Right atrium auricular region (tissue), 2 donors: ENCODE data around the gene CHST15. TPM values are rescaled to one million over a fixed set of nuclear protein-coding genes. Genes with fewer than 3 reads are reported as not detected.

Source experiments
- DNase-seq: peaks from one replicate; pipeline ENCODE4 v3.0.0-alpha.2; 2019; ENCODE audit warnings: low spot score
- H3K27ac ChIP-seq, 2 donors: fragments of 200-600 bp; sonication (generic); 1 replicate in 1 of 2; 2 replicates in 1 of 2; pipeline ENCODE4 v1.5.1; 2016 to 2019
- H3K27me3 ChIP-seq, 2 donors: fragments of 200-600 bp; sonication (generic); one replicate each; pipeline versions ENCODE4 v1.5.1 to v1.6.0; 2017 to 2019
- H3K36me3 ChIP-seq: fragments of 200-600 bp; sonication (generic); one replicate; pipeline ENCODE4 v1.5.1; 2016
- H3K4me1 ChIP-seq, 2 donors: fragments of 200-600 bp; sonication (generic); one replicate each; pipeline versions ENCODE4 v1.5.1 to v1.6.0; 2017 to 2019
- H3K4me3 ChIP-seq, 2 donors: fragments of 200-600 bp; sonication (generic); 1 replicate in 1 of 2; 2 replicates in 1 of 2; pipeline ENCODE4 v1.5.1; 2017 to 2019; ENCODE audit warnings: mild to moderate bottlenecking in 1 of 2, moderate library complexity in 1 of 2
- H3K9me3 ChIP-seq, 2 donors: fragments of 200-600 bp; sonication (generic); one replicate each; pipeline ENCODE4 v1.5.1; 2019
- total RNA-seq, 2 donors: library from RNA; depleted of rRNA; stranded (reverse); fragments of >200 nt; gene quantifications; one replicate each; pipeline ENCODE4 v1.1.0, GENCODE V29; 2016
- TF ChIP-seq, protein P1 (sequence below), 2 donors: fragments of 200-600 bp; sonication (generic); IDR thresholded peaks; one replicate each; pipeline ENCODE4 v1.5.1; 2019; ENCODE audit warnings: antibody characterized with exemption in 2 of 2

Gene CHST15
- total RNA-seq, 2 donors from 2014 or later = 7.0 to 14.2 TPM

DNA sequence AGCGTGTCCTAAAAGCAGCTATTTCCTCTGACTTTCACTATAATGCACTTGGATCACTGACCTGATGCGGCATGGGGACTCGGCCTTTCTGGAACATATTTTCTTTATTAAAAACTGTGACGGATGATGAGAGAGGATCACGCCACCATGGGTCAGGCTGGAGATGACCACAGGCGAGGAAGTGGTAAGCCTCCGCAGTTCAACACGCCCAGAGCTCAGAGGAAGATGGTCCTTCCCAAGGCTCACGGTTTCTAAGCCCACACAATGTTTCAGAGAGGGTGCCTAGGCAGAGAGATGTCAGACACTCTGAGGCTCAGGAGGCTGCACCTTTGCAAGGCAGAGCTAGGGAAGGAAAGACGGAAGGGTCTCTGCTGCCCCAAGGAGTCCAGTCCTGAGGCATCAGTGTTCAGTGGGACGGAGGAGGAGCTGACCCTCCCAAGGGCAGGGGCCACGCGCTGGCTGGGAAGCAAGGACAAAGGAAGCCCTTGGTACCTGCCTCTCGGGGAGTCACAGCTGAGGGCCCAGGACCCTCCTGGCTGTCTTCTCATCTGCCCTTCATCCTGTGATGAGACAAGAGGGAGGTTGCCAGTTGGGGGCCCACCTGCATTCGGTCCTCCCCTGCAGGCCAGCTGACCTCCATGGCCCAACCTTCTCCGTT, 9.5 kb downstream of the CHST15 start:
- TF ChIP-seq, protein P1, sequence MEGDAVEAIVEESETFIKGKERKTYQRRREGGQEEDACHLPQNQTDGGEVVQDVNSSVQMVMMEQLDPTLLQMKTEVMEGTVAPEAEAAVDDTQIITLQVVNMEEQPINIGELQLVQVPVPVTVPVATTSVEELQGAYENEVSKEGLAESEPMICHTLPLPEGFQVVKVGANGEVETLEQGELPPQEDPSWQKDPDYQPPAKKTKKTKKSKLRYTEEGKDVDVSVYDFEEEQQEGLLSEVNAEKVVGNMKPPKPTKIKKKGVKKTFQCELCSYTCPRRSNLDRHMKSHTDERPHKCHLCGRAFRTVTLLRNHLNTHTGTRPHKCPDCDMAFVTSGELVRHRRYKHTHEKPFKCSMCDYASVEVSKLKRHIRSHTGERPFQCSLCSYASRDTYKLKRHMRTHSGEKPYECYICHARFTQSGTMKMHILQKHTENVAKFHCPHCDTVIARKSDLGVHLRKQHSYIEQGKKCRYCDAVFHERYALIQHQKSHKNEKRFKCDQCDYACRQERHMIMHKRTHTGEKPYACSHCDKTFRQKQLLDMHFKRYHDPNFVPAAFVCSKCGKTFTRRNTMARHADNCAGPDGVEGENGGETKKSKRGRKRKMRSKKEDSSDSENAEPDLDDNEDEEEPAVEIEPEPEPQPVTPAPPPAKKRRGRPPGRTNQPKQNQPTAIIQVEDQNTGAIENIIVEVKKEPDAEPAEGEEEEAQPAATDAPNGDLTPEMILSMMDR (IDR thresholded peaks at IDR 0.05) = no peak
- no peaks in the 10 kb centered on the region for H3K36me3 ChIP-seq
- H3K27ac ChIP-seq = no peak overlapping the region
- H3K4me3 ChIP-seq = no peak overlapping the region
- no peak for DNase-seq
- no peaks in the 10 kb centered on the region for H3K4me1 ChIP-seq
- H3K27me3 ChIP-seq = no peaks in the 10 kb centered on the region
- H3K9me3 ChIP-seq = no peaks in the 10 kb centered on the region

DNA sequence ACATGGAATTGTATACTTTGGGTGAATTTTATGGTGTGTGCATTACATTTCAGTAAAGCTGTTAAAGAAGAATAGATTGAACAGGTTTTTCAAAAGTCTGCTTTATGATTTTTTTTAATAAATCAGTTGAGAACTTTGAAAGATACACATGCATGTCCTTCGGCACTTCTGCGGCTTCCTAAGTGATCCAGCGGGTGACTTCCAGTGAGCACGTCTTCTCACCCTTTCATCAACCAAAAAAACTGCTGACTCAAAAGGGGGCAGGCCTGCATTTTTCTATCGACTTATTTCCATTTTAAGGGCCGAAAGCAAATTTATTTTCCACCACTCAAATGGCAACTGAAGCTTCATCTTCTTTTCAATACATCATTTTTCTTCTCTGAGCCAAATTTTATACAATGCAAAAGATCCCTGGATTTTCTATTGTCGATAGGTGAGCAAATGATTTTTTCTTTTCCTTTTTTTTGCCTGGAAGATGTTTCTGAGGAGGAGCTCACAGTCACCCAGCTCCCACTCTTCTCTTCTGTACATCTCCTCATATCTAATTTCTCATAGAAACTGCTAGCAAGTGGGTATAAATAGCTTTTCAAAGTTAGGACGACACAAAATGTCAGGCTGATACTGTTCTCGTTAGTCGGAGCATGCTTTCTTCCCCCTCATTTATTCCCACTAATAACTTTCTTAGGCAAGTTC, 10.2 kb downstream of the CHST15 start:
- H3K4me3 ChIP-seq = no peak overlapping the region
- H3K27me3 ChIP-seq = no peaks in the 10 kb centered on the region
- no peaks in the 10 kb centered on the region for H3K9me3 ChIP-seq
- no peak overlapping the region for H3K27ac ChIP-seq
- DNase-seq = no peak
- no peaks in the 10 kb centered on the region for H3K4me1 ChIP-seq
- TF ChIP-seq, protein P1 (IDR thresholded peaks at IDR 0.05) = no peak
- H3K36me3 ChIP-seq = no peaks in the 10 kb centered on the region

DNA sequence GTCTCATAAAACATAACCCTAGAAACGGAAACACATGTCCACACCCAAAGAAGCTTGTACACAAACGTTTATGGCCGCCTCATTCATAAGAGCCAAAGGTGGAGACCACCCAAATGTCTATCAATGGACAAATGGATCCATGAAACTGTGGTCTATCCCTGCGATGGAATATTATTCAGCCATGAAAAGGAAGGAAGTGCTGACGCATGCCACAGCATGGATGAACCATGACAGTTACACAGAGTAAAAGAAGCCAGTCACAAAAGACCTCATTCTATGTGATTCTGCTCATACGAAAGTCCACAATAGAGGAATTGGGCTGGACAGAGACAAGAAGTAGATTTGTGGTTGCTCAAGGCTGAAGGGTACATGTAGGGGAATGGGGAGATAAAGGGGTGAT, 10.8 kb downstream of the CHST15 start:
- Histone ChIP-seq H3K27ac (no peak overlapping the region), H3K4me1 (no peaks in the 10 kb centered on the region)
- DNase-seq = no peak

DNA sequence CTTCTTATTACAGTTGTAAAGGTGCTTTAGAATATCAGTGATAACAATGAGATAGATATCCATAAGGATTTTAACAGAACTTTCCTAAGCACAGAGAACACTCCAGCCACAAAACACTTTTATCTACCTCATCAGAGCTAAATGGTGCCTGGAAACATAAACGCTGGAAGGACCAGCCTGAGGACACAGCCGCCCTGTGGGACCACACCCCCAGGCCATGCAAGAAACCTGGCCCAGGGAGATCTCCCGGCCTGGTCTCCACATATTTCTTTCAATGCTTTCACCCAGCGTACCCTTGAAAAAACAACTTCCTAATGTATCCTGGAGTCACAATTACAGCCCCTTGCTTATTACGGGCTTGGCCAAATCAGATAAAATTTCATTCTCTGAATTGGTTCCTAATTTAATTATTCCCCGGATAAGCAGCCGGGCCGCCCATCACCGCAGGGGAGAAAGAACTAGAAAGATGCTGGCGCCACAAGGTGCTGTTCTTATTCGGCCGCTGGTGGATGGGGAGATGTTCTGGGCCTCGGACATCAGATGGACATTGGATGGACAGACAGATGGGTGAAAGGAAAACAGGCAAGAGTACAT, 11.8 kb downstream of the CHST15 start:
- H3K9me3 ChIP-seq = no peaks in the 10 kb centered on the region
- no peak for DNase-seq
- H3K36me3 ChIP-seq = no peaks in the 10 kb centered on the region
- H3K4me1 ChIP-seq = no peaks in the 10 kb centered on the region
- TF ChIP-seq, protein P1 (IDR thresholded peaks at IDR 0.05) = no peak
- no peak overlapping the region for H3K27ac ChIP-seq
- no peak overlapping the region for H3K4me3 ChIP-seq
- no peaks in the 10 kb centered on the region for H3K27me3 ChIP-seq

More for the DNA sequence above, 10.8 kb downstream of the CHST15 start:
- Histone ChIP-seq H3K27me3 (no peaks in the 10 kb centered on the region), H3K36me3 (no peaks in the 10 kb centered on the region), H3K9me3 (no peaks in the 10 kb centered on the region), H3K4me3 (no peak overlapping the region)
- TF ChIP-seq, protein P1 (IDR thresholded peaks at IDR 0.05) = no peak

DNA sequence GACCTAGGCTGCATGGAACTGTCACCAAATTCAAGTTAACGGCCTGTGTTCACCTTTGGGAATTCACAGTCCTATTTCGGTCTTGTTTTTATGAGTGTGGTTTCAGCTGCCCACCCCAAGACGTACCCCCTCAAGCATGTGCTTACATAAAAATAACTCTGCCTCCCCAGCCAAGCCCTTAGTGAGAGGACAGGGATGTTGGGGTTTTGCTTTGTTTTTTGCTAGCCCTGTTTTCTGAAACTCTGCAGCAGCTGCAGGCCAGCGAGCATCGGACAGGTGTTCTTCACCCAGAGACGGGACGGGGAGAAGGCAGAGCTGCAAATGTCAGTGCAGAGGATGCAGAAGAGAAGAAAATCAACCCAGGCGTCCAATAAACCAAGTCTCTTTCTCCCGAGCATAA, 13.5 kb downstream of the CHST15 start:
- no peaks in the 10 kb centered on the region for H3K27me3 ChIP-seq
- no peak for DNase-seq
- TF ChIP-seq, protein P1 (IDR thresholded peaks at IDR 0.05) = no peak
- no peak overlapping the region for H3K27ac ChIP-seq
- H3K9me3 ChIP-seq = no peaks in the 10 kb centered on the region
- peaks cover 0 to 5% of the 10 kb centered on the region in 2 donors for H3K4me1 ChIP-seq
- no peak overlapping the region for H3K4me3 ChIP-seq
- no peaks in the 10 kb centered on the region for H3K36me3 ChIP-seq
